Measurements from ENCODE around the gene PSMC5. TPM values are rescaled to one million over a fixed set of nuclear protein-coding genes. Genes with fewer than 3 reads are reported as not detected.

PSMC5 gene
- total RNA-seq, 8 experiments from 2014 or later, result 27.2 to 110 (median 71.3) TPM

DNA sequence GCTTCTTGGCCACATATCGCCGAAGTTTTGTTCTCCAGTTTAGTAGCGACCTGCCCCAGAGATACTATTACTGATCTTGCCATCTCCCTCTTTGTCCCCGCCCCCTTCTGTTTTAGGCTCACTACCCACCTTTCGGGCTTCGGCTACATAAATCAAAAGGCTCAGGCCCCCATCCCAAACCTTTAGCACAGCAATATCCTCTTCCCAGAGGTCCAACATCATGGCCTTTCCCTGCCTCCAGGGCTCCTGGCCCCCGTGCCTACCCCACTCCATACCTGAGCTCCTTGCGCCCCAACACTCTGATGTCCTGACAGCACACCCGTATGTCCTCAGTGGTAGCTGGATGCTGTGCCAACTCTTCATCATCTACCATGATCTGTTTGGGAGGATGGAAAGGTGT, 2.9 kb upstream of the PSMC5 start:
- H3K27ac ChIP-seq, result no peak overlapping the region
- in situ Hi-C loops (cut with MboI; ENCODE audit: low pct_unique_long_range_greater_than_20kb in 2 of 9, low sequenced_read_pairs in 9 of 9, unreplicated experiment in 9 of 9), result no loop called here
- H3K4me3 ChIP-seq, result no peak overlapping the region
- no peak for ATAC-seq (replicated peaks in 6 of 8)
- peaks cover 9 to 10% of the 10 kb centered on the region in 2 donors for H3K4me1 ChIP-seq (replicated peaks in 1 of 2)
- WGBS, 10 experiments, result 64 to 100% (median 99%) methylated on average over 1 to 8 of the region's 9 CpGs; no CpG with 5 or more reads in 5 of the 10 experiments

DNA sequence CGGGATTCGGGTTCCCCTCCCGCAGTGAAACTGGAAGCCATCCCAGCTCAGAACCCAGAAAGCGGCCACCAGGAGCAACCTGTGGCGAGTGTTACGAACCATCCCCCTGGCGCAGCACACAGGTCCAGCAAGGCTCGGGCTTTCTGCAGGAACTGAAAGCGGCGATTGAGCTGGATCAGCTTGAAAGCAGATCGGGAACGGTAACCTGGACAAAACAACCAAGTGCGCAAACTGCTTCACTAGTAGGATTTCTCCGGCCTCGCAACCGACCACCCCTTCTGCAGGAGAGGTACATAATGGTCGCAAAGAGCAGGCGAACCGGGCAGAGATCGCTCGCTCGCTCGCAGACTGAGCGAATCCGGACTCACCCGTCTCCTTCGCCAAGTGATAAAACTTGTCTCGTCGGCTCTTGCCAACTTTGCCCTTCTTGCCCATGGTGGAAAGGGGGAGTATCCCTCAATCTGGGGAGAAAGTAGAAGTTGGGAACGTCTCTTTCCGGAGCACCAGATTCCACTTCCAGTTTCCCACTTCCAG, 696 bp upstream of the PSMC5 start:
- Histone ChIP-seq H3K4me1 (replicated peaks in 1 of 2) (peaks cover 9 to 10% of the 10 kb centered on the region in 2 donors), H3K4me3 (peak overlapping the region; percentile 72 to 95 (median 74)), H3K27ac (peak overlapping the region; percentile 5 to 99)
- in situ Hi-C loops (cut with MboI; ENCODE audit: low pct_unique_long_range_greater_than_20kb in 2 of 9, low sequenced_read_pairs in 9 of 9, unreplicated experiment in 9 of 9), result no loop called here
- 0 to 8% (median 0%) methylated on average over 1 to 22 of the region's 31 CpGs for WGBS, 10 experiments
- ATAC-seq (replicated peaks in 6 of 8), result peak in 5 of 8 experiments; percentile 1 to 17 (median 4)

DNA sequence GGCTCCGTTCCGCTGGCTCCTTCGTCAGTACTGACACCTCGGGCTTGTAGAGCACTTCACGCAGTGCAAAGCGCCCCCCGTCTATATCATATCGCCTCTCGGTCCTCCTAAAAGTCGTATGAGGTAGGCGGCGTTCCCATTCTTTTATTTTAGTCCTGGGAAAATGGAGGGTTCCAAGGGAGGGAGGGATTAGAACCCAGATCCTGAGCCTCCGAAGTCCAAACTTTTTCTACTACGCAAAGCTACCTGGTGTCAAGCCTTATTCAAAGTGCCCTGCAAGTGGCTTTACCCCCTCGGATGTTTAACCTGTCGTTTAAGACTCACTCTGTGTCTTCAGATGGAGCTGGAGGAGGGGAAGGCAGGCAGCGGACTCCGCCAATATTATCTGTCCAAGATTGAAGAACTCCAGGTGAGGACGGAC, 580 bp downstream of the PSMC5 start:
- 0 to 13% (median 0%) methylated on average over 1 to 12 of the region's 19 CpGs; no CpG with 5 or more reads in 3 of the 10 experiments for WGBS, 10 experiments
- Histone ChIP-seq H3K4me3 (peak overlapping the region; percentile 72 to 95 (median 74)), H3K27ac (peak overlapping the region; percentile 97 to 99), H3K4me1 (replicated peaks in 1 of 2) (peaks cover 9 to 10% of the 10 kb centered on the region in 2 donors)
- in situ Hi-C loops (cut with MboI; ENCODE audit: low pct_unique_long_range_greater_than_20kb in 2 of 9, low sequenced_read_pairs in 9 of 9, unreplicated experiment in 9 of 9), result no loop called here
- ATAC-seq (replicated peaks in 6 of 8), result no peak

DNA sequence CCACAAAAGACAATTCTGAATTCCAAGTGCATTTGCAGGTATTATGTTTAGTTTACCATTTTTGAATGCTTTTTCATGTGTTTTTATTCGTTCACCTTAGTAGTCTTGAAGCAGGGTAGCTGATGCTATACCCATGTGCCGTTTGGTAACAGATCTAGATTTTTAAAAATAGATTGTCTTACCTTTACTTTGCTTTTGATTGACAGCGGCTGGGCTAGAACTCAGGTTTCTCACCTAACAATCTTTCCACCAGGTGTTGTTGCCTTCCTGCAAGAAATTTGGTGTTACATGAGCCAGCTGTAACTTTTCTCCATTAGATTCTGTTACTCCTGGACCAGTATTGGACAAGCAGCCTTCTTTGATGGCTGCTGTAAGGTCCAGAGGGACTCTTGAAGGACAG, 1.7 kb downstream of the PSMC5 start:
- WGBS, 10 experiments, result 84 to 100% (median 93%) methylated on average over 1 to 3 of the region's 3 CpGs; no CpG with 5 or more reads in 1 of the 10 experiments
- no peak overlapping the region for H3K27ac ChIP-seq
- H3K4me3 ChIP-seq, result no peak overlapping the region
- ATAC-seq (replicated peaks in 6 of 8), result no peak
- peaks cover 9 to 10% of the 10 kb centered on the region in 2 donors for H3K4me1 ChIP-seq (replicated peaks in 1 of 2)
- in situ Hi-C loops (cut with MboI; ENCODE audit: low pct_unique_long_range_greater_than_20kb in 2 of 9, low sequenced_read_pairs in 9 of 9, unreplicated experiment in 9 of 9), result no loop called here

DNA sequence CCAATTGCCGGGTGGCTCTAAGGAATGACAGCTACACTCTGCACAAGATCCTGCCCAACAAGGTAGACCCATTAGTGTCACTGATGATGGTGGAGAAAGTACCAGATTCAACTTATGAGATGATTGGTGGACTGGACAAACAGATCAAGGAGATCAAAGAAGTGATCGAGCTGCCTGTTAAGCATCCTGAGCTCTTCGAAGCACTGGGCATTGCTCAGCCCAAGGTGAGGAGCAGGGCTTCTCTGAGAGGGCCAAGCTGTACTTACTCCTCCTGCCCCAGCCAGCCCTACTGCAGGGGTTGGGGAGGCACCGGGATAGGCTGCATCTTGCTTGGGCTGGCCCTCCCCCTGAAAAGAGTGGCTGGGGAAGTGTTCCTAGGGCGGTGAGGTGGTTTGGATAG, 3.0 kb downstream of the PSMC5 start:
- H3K4me3 ChIP-seq, result no peak overlapping the region
- H3K27ac ChIP-seq, result no peak overlapping the region
- in situ Hi-C loops (cut with MboI; ENCODE audit: low pct_unique_long_range_greater_than_20kb in 2 of 9, low sequenced_read_pairs in 9 of 9, unreplicated experiment in 9 of 9), result no loop called here
- ATAC-seq (replicated peaks in 6 of 8), result no peak
- WGBS, 10 experiments, result 80 to 100% (median 100%) methylated on average over 1 of the region's 5 CpGs; no CpG with 5 or more reads in 6 of the 10 experiments
- peaks cover 10 to 12% of the 10 kb centered on the region in 2 donors for H3K4me1 ChIP-seq (replicated peaks in 1 of 2)

- in situ Hi-C loops (cut with MboI; ENCODE audit: low pct_unique_long_range_greater_than_20kb in 2 of 9, low sequenced_read_pairs in 9 of 9, unreplicated experiment in 9 of 9), result no loop called here
- Histone ChIP-seq H3K4me1 (replicated peaks in 1 of 2) (peaks cover 9 to 10% of the 10 kb centered on the region in 2 donors), H3K4me3 (no peak overlapping the region), H3K27ac (no peak overlapping the region)
- 72 to 100% (median 98%) methylated on average over 1 to 10 of the region's 15 CpGs; no CpG with 5 or more reads in 2 of the 10 experiments for WGBS, 10 experiments
- ATAC-seq (replicated peaks in 6 of 8), result no peak
These were observed 3.8 kb downstream of the PSMC5 start for GRCh38 chr17:63830904-63831491.

- Histone ChIP-seq H3K4me3 (no peak overlapping the region), H3K27ac (no peak overlapping the region), H3K4me1 (replicated peaks in 1 of 2) (peaks cover 8 to 10% of the 10 kb centered on the region in 2 donors)
- 80 to 100% (median 91%) methylated on average over 1 to 7 of the region's 8 CpGs; no CpG with 5 or more reads in 4 of the 10 experiments for WGBS, 10 experiments
- ATAC-seq (replicated peaks in 6 of 8), result no peak
- in situ Hi-C loops (cut with MboI; ENCODE audit: low pct_unique_long_range_greater_than_20kb in 2 of 9, low sequenced_read_pairs in 9 of 9, unreplicated experiment in 9 of 9), result no loop called here
These were observed 4.3 kb downstream of the PSMC5 start for GRCh38 chr17:63831505-63831904.

DNA sequence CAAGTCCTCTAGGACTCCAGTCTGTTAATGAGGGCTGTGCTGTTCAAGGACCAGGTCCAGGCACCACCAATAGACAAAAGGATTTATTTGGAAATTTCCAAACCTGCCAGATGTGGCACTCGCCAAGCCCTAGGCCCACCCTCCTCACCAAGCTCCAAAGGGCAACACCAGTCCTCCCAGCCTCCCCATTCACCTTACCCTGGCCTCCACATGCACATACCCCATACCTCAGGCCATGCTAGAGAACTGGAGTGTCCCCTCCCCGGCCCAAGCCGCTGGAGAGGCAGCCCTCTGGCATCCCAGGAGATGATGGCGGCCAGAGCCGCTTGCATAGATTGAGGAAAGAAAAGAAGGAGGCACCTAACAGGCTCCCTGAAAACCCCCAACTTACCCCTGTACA, 4.8 kb downstream of the PSMC5 start:
- no peak overlapping the region for H3K27ac ChIP-seq
- WGBS, 10 experiments, result 82 to 100% (median 94%) methylated on average over 1 to 4 of the region's 5 CpGs; no CpG with 5 or more reads in 6 of the 10 experiments
- ATAC-seq (replicated peaks in 6 of 8), result no peak
- H3K4me1 ChIP-seq (replicated peaks in 1 of 2), result peaks cover 8 to 10% of the 10 kb centered on the region in 2 donors
- in situ Hi-C loops (cut with MboI; ENCODE audit: low pct_unique_long_range_greater_than_20kb in 2 of 9, low sequenced_read_pairs in 9 of 9, unreplicated experiment in 9 of 9), result no loop called here
- H3K4me3 ChIP-seq, result no peak overlapping the region

DNA sequence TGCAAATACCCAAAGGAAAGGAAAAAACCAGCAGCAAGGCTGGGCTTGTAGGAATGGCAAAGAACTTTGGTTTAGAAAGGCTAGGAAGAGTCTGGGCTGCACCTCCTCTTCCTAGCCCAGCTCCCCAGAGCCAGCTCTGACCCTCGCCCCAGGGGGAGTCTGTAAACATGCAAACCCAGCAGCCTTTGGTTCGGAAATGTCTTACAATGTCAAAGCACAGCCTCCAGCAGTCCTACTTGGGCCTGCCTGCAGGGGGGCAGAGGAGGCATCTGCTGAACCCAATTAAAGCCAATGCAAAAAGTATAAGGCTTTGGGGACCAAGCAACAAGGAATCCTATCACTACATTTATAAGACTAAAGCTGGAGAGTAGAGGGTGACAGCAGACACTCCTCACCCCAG, 5.2 kb downstream of the PSMC5 start:
- peaks cover 8 to 10% of the 10 kb centered on the region in 2 donors for H3K4me1 ChIP-seq (replicated peaks in 1 of 2)
- H3K4me3 ChIP-seq, result no peak overlapping the region
- 60 to 100% (median 86%) methylated on average over 1 to 2 of the region's 2 CpGs; no CpG with 5 or more reads in 6 of the 10 experiments for WGBS, 10 experiments
- in situ Hi-C loops (cut with MboI; ENCODE audit: low pct_unique_long_range_greater_than_20kb in 2 of 9, low sequenced_read_pairs in 9 of 9, unreplicated experiment in 9 of 9), result no loop called here
- ATAC-seq (replicated peaks in 6 of 8), result no peak
- no peak overlapping the region for H3K27ac ChIP-seq

DNA sequence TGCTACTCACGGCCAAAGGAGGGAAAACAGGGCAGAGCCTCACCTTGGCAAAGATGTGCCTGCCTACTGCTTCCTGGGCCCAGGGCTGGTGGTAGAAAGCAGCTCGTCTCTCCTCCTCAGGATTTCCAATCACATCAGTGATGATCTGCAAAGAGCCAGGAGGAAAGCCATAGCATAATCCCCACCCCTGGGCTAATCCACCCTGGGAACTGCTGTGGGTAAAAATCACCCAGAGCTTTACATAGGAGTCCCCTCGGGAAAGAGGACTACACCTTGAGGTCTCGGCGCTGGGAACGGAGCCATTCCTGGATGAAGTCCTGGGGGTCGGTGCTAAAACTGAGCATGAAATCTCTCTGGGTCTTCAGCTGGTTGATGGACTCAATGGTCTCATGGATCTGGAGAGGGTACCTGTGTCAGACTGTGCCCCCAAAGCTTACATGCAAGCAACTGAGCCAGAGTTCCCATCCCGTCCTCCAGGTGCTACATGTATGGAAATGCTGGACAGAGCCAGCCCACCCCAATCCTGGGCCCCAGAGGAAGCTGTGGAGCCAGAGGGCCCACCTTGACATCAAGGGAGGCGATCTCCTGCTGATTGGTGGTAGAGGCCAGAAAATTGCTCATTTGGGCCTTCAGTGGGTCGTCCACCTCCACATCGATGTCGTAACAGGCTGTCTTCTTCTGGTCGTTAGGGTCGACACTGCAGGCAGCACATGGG, 6.0 kb downstream of the PSMC5 start:
- no peak overlapping the region for H3K27ac ChIP-seq
- 55 to 93% (median 80%) methylated on average over 1 to 12 of the region's 14 CpGs; no CpG with 5 or more reads in 3 of the 10 experiments for WGBS, 10 experiments
- no peak for ATAC-seq (replicated peaks in 6 of 8)
- in situ Hi-C loops (cut with MboI; ENCODE audit: low pct_unique_long_range_greater_than_20kb in 2 of 9, low sequenced_read_pairs in 9 of 9, unreplicated experiment in 9 of 9), result no loop called here
- H3K4me3 ChIP-seq, result no peak overlapping the region
- H3K4me1 ChIP-seq (replicated peaks in 1 of 2), result peaks cover 9 to 10% of the 10 kb centered on the region in 2 donors

- in situ Hi-C loops (cut with MboI; ENCODE audit: low pct_unique_long_range_greater_than_20kb in 2 of 9, low sequenced_read_pairs in 9 of 9, unreplicated experiment in 9 of 9), result no loop called here
- WGBS, 10 experiments, result 91 to 100% (median 100%) methylated on average over 1 to 8 of the region's 15 CpGs; no CpG with 5 or more reads in 5 of the 10 experiments
- H3K4me3 ChIP-seq, result no peak overlapping the region
- peaks cover 9 to 13% of the 10 kb centered on the region in 2 donors for H3K4me1 ChIP-seq (replicated peaks in 1 of 2)
- no peak for ATAC-seq (replicated peaks in 6 of 8)
- H3K27ac ChIP-seq, result no peak overlapping the region
These were observed 6.6 kb downstream of the PSMC5 start for GRCh38 chr17:63833741-63834373.

GRCh38 chr17:63834431-63835166, 7.4 kb downstream of the PSMC5 start:
- H3K4me1 ChIP-seq (replicated peaks in 1 of 2), result peaks cover 13 to 20% of the 10 kb centered on the region in 2 donors
- no peak overlapping the region for H3K27ac ChIP-seq
- H3K4me3 ChIP-seq, result no peak overlapping the region
- 0 to 69% (median 31%) methylated on average over 1 to 4 of the region's 13 CpGs; no CpG with 5 or more reads in 4 of the 10 experiments for WGBS, 10 experiments
- ATAC-seq (replicated peaks in 6 of 8), result peak; percentile 25 to 83 (median 52)
- in situ Hi-C loops (cut with MboI; ENCODE audit: low pct_unique_long_range_greater_than_20kb in 2 of 9, low sequenced_read_pairs in 9 of 9, unreplicated experiment in 9 of 9), result no loop called here
